HFF-Myc (cell line): ENCODE measurements around the gene GCNT3.
"Not testable (repeated sequence)": the region's sequence is repeated elsewhere in the genome, so short reads cannot be mapped to it uniquely, and the experiment has no call there.

Experiments used
- DNase-seq: peaks from one replicate; pipeline ENCODE4 v3.0.0-alpha.2; 2011; ENCODE audit warnings: low read depth; ENCODE audit errors: extremely low read depth
- H3K4me3 ChIP-seq: replicated peaks from 2 replicates; pipeline ENCODE4 v1.5.1; 2011; ENCODE audit warnings: low read depth, mild to moderate bottlenecking, control low read depth, low read length
- CTCF ChIP-seq: IDR thresholded peaks from 2 replicates; pipeline ENCODE4 v1.5.1; 2012; ENCODE audit warnings: mild to moderate bottlenecking, low read depth, low read length, control low read depth; ENCODE audit errors: missing control alignments

GCNT3 gene

GRCh38 chr15:59615661-59616060, 4.1 kb downstream of the GCNT3 start:
- TF ChIP-seq CTCF = no peak
- no peak for DNase-seq
- H3K4me3 ChIP-seq = no peak overlapping the region

- TF ChIP-seq CTCF = no peak
- no peak for DNase-seq
- H3K4me3 ChIP-seq = no peak overlapping the region
Observed at GRCh38 chr15:59616379-59616778, 4.8 kb downstream of the GCNT3 start.

- no peak for TF ChIP-seq CTCF
- no peak overlapping the region for H3K4me3 ChIP-seq
- no peak for DNase-seq
Observed at GRCh38 chr15:59618406-59618805, 6.8 kb downstream of the GCNT3 start.

- DNase-seq = peak; percentile 15
- no peak overlapping the region for H3K4me3 ChIP-seq
- TF ChIP-seq CTCF = peak; percentile 63
Observed at GRCh38 chr15:59622289-59622688, 10.7 kb downstream of the GCNT3 start.

DNA sequence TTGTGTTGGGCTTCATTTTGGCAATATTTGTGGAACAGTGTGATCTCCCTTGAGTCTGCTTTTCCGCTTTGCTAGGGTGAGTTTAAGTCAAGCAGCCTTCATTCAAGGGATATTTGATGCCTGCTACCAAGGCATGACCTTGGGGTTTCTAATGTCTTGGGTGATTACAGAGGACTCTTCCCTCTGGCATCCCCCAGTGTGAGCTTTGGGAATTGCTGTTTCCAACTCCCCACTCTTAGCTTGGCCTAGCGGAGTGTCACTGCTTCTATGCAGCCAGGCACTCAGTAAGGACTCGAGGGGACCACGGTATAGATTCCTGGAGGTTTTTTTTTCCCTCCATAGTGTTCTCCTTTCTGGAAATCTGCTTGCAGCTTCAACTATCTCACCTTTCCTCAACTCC, 21.1 kb downstream of the GCNT3 start:
- peak; percentile 51 for TF ChIP-seq CTCF
- H3K4me3 ChIP-seq = no peak overlapping the region
- no peak for DNase-seq

DNA sequence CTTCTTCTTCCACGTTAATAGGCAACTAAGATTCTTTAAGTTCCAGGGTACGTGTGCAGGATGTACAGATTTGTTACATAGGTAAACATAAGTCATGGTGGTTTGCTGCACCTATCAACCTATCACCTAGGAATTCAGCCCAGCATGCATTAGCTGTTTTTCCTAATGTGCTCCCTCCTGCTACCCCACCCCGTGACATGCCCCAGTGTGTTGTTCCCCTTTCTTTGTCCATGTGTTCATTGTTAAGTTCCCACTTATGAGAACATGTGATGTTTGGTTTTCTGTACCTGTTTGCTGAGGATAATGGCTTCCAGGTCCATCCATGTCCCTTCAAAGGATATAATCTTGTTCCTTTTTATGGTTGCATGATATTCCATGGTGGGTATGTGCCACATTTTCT, 24.6 kb downstream of the GCNT3 start:
- no peak for TF ChIP-seq CTCF
- no peak for DNase-seq
- no peak overlapping the region for H3K4me3 ChIP-seq

GRCh38 chr15:59637507-59637906, 25.9 kb downstream of the GCNT3 start:
- not testable (repeated sequence) for DNase-seq, H3K4me3 ChIP-seq
